Stimulated activated memory B cell treated with anti-CD40 and anti-IgM and Interleukin-4, amounts not matched to agents 10 μg/mL and 1 μg/mL and 100 μg/mL, for 72 hours (primary cell): Measurements from ENCODE around the gene RPL13A.

ENCODE experiments used
- ATAC-seq: fragments of 150-1000 bp; cut with Tn5 transposase; 2 replicates; pipeline ENCODE4 v1.10.0; 2021
- H3K27ac Mint-ChIP-seq: one replicate; pipeline ENCODE4 v1.8.0; 2022; ENCODE audit warnings: mild to moderate bottlenecking, mixed read lengths
- H3K27me3 Mint-ChIP-seq: one replicate; pipeline ENCODE4 v1.8.0; 2022; ENCODE audit warnings: mixed read lengths
- H3K36me3 Mint-ChIP-seq: one replicate; pipeline ENCODE4 v1.8.0; 2022; ENCODE audit warnings: mixed read lengths
- H3K4me1 Mint-ChIP-seq: one replicate; pipeline ENCODE4 v1.8.0; 2022; ENCODE audit warnings: mixed read lengths
- H3K4me3 Mint-ChIP-seq: one replicate; pipeline ENCODE4 v1.8.0; 2022; ENCODE audit warnings: mild to moderate bottlenecking, moderate library complexity, mixed read lengths
- H3K9me3 Mint-ChIP-seq: one replicate; pipeline ENCODE4 v1.8.0; 2022; ENCODE audit warnings: mixed read lengths

The RPL13A gene

GRCh38 chr19:49533551-49534488 is 46.4 kb downstream of the RPL13A start:
- Mint-ChIP-seq H3K36me3 (no peaks in the 10 kb centered on the region), H3K9me3 (no peaks in the 10 kb centered on the region), H3K4me3 (peak overlapping the region; percentile 76), H3K27me3 (no peaks in the 10 kb centered on the region), H3K4me1 (peaks cover 42% of the 10 kb centered on the region), H3K27ac (peak overlapping the region; percentile 62)
- peak; percentile 91 for ATAC-seq

GRCh38 chr19:49534632-49535385 is 47.4 kb downstream of the RPL13A start:
- Mint-ChIP-seq H3K36me3 (no peaks in the 10 kb centered on the region), H3K9me3 (no peaks in the 10 kb centered on the region), H3K27me3 (no peaks in the 10 kb centered on the region), H3K4me3 (peak overlapping the region; percentile 76), H3K27ac (peak overlapping the region; percentile 62), H3K4me1 (peaks cover 42% of the 10 kb centered on the region)
- no peak for ATAC-seq

- no peak for ATAC-seq
- Mint-ChIP-seq H3K4me1 (peaks cover 42% of the 10 kb centered on the region), H3K36me3 (no peaks in the 10 kb centered on the region), H3K9me3 (no peaks in the 10 kb centered on the region), H3K27ac (peak overlapping the region; percentile 79), H3K4me3 (no peak overlapping the region), H3K27me3 (no peaks in the 10 kb centered on the region)
Measured at GRCh38 chr19:49536921-49537462, 49.6 kb downstream of the RPL13A start.

- Mint-ChIP-seq H3K4me3 (no peak overlapping the region), H3K4me1 (peaks cover 32% of the 10 kb centered on the region), H3K27ac (peak overlapping the region; percentile 79), H3K9me3 (no peaks in the 10 kb centered on the region), H3K36me3 (no peaks in the 10 kb centered on the region), H3K27me3 (no peaks in the 10 kb centered on the region)
- no peak for ATAC-seq
Measured at GRCh38 chr19:49538643-49539042, 51.2 kb downstream of the RPL13A start.

GRCh38 chr19:49539192-49539952 is 52.0 kb downstream of the RPL13A start:
- Mint-ChIP-seq H3K36me3 (no peaks in the 10 kb centered on the region), H3K27me3 (no peaks in the 10 kb centered on the region), H3K27ac (peak overlapping the region; percentile 79), H3K4me3 (no peak overlapping the region), H3K4me1 (peaks cover 28% of the 10 kb centered on the region), H3K9me3 (no peaks in the 10 kb centered on the region)
- ATAC-seq: no peak
